Kidney (tissue), 14 donors: ENCODE data around the gene HNRNPLL. TPM values are rescaled to one million over a fixed set of nuclear protein-coding genes. Genes with fewer than 3 reads are reported as not detected.

Experiments
- DNase-seq, 5 donors: peaks; one replicate each; pipeline ENCODE4 v3.0.0-alpha.2; 2013 to 2020
- FAIRE-seq: peaks from 2 replicates; lab custom pipeline; 2012; peaks lifted over from hg19 to GRCh38; lab: Jason Lieb, UNC
- H3K27ac ChIP-seq, 2 donors: one replicate each; pipeline ENCODE4 v1.7.0; 2013; ENCODE audit warnings: low read depth in 2 of 2, low read length in 2 of 2, inconsistent platforms in 1 of 2
- H3K27me3 ChIP-seq: one replicate; pipeline ENCODE4 v1.7.1; 2013; ENCODE audit warnings: low read length, inconsistent platforms; ENCODE audit not compliant: control insufficient read depth, insufficient read depth
- H3K36me3 ChIP-seq, 3 donors: one replicate each; pipeline versions ENCODE4 v1.7.0 to v1.7.1; 2013; ENCODE audit warnings: low read length in 3 of 3, control low read depth in 1 of 3, inconsistent platforms in 1 of 3; ENCODE audit not compliant: insufficient read depth in 3 of 3, control insufficient read depth in 2 of 3
- H3K4me1 ChIP-seq, 3 donors: one replicate each; pipeline versions ENCODE4 v1.7.0 to v1.7.1; 2013; ENCODE audit warnings: low read length in 3 of 3, inconsistent platforms in 1 of 3, low read depth in 1 of 3; ENCODE audit not compliant: control insufficient read depth in 2 of 3, insufficient read depth in 2 of 3
- H3K4me3 ChIP-seq, 3 donors: one replicate each; pipeline versions ENCODE4 v1.7.0 to v1.8.1; 2013; ENCODE audit warnings: low read length in 3 of 3, control low read depth in 1 of 3, inconsistent platforms in 1 of 3
- H3K9ac ChIP-seq, 3 donors: one replicate each; pipeline versions ENCODE4 v1.7.0 to v1.7.1; 2013; ENCODE audit warnings: low read length in 3 of 3, control low read depth in 1 of 3, inconsistent platforms in 1 of 3
- H3K9me3 ChIP-seq, 3 donors: one replicate each; pipeline versions ENCODE4 v1.7.0 to v1.7.1; 2013; ENCODE audit warnings: low read length in 3 of 3, control low read depth in 1 of 3, inconsistent platforms in 1 of 3; ENCODE audit not compliant: control insufficient read depth in 2 of 3, insufficient read depth in 1 of 3
- intact Hi-C: fragments of 100-400 bp; cut with DNase I; formaldehyde crosslinking; loops from one replicate; pipeline ENCODE4 v1.11.1; 2022
- polyA plus RNA-seq: library from polyadenylated mRNA; stranded (reverse); fragments of 350-450 nt; fragmentation: Illumina TruSeq; extraction: RNeasy Lipid Tissue Mini Kit (QIAGEN cat#74804); gene quantifications from one replicate; pipeline ENCODE4 v1.2.3, GENCODE V29; 2014; ENCODE audit warnings: low read depth, low replicate concordance; ENCODE audit not compliant: insufficient read depth
- total RNA-seq: library from RNA; stranded (reverse); fragmentation: NEBNext Ultra II Directional; extraction: Animal tissue kit (Norgen Biotek cat#: 25700); gene quantifications from one replicate; pipeline ENCODE4 v1.2.1, GENCODE V29; 2021
- TF ChIP-seq, protein P1 (sequence below): IDR thresholded peaks from 3 replicates; pipeline ENCODE4 v1.5.1; 2012; ENCODE audit warnings: mild to moderate bottlenecking, moderate library complexity, borderline replicate concordance; ENCODE audit not compliant: insufficient read depth; ENCODE audit errors: extremely low read depth
- donor health status: control.
- donor health status: control.
- donor health status: control.
- donor health status: control.
- donor health status: control.
- donor health status: DM: yes; HTN: yes; CAD: no.
- donor health status: Normal renal cell carcinoma (clear cell type).

The HNRNPLL gene
- total and polyA plus RNA-seq, 2 donors from 2014 or later = 15.5 to 51.0 TPM

DNA sequence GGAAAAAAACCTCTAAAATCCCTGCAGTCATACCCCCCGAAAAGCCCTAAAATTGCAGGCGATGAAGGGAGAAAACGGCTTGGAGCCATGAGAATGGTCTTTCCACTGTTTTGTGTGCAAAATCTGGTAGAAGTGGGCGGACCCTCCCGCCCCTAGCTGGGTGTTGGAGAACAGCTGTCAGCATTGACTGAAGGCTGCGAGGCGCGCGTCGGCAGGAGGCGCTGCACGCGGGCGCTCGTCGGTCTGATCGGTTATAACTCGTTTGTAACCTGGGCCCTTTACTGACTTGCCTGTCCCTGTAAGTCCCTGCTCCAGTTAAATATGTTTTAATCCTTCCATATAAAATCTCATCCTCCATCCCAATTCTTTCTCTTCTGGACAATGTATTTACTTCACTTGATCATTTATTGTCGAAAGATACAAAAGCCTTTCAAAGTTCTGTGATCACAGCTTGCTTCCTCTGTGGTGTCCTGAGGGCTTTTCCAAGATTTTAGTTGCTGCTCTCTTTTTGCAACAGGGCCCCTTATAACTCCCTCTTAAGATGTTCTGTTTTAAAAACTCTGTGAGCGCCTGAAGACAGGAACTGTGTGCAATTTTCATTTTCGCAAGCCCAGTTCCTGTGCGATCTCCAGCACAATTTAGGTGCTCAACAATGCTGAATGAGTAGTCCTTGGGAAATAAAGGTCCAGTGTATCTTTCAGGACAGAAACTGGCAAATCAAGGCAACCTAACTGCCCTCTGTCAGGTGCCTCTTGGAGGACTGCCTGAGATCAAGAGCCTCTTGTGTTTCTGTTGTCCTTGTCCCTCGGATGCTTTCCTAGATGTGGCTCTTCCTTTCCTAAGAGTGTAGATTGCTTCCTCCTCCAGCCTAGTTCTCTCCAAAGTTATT, 918 bp upstream of the HNRNPLL start:
- Histone ChIP-seq H3K4me3 (peak overlapping the region; percentile 40 to 80 (median 75)), H3K9me3 (no peaks in the 10 kb centered on the region), H3K9ac (peak overlapping the region; percentile 11 to 46 (median 42)), H3K36me3 (no peaks in the 10 kb centered on the region), H3K27ac (peak overlapping the region; percentile 11 to 94), H3K27me3 (no peaks in the 10 kb centered on the region), H3K4me1 (peaks cover 2 to 20% (median 7%) of the 10 kb centered on the region in 3 donors)
- intact Hi-C loops = no loop called here
- DNase-seq (peak; percentile 88 to 95 (median 94)), FAIRE-seq (no peak)
- TF ChIP-seq, protein P1, sequence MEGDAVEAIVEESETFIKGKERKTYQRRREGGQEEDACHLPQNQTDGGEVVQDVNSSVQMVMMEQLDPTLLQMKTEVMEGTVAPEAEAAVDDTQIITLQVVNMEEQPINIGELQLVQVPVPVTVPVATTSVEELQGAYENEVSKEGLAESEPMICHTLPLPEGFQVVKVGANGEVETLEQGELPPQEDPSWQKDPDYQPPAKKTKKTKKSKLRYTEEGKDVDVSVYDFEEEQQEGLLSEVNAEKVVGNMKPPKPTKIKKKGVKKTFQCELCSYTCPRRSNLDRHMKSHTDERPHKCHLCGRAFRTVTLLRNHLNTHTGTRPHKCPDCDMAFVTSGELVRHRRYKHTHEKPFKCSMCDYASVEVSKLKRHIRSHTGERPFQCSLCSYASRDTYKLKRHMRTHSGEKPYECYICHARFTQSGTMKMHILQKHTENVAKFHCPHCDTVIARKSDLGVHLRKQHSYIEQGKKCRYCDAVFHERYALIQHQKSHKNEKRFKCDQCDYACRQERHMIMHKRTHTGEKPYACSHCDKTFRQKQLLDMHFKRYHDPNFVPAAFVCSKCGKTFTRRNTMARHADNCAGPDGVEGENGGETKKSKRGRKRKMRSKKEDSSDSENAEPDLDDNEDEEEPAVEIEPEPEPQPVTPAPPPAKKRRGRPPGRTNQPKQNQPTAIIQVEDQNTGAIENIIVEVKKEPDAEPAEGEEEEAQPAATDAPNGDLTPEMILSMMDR = peak; percentile 93

DNA sequence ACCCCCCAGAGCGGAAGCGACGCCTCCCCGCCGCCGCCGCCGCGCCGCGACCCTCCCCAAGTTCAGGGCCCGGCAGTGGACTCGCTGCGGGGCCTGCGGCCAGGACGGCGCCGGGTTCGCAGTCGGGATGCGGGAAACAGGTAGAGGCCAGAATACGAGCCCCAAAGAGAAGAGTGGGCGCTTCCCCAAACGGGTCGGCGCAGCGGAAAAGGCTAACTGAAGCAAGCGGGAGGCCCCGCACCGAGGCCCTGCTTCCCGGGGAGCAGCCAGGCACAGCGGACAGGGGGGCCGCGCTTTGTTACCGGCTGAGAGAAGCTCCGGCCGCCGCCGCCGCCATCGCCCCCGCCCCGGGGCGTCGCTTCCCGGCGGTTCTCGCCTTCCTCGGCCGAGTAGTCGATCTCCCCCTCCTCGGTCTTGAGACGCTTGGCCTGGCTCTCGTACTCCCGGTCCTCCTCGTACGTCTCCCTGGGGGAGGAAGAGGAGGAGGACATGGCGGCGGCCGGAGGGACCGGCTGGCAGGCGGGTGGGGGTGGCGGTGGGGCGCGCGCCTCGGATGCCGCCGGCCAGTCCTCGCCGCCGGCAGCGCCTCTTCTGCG, 494 bp downstream of the HNRNPLL start:
- Histone ChIP-seq H3K36me3 (no peaks in the 10 kb centered on the region), H3K4me1 (peaks cover 4 to 26% (median 7%) of the 10 kb centered on the region in 3 donors), H3K4me3 (peak overlapping the region; percentile 51 to 79 (median 56)), H3K9me3 (no peaks in the 10 kb centered on the region), H3K27me3 (no peaks in the 10 kb centered on the region), H3K27ac (peak overlapping the region; percentile 94 to 97), H3K9ac (peak overlapping the region in 2 of 3 donors; percentile 67 to 84)
- TF ChIP-seq, protein P1 = no peak
- intact Hi-C loops = no loop called here
- no peak for FAIRE-seq
- peak; percentile 59 to 84 (median 74) for DNase-seq

DNA sequence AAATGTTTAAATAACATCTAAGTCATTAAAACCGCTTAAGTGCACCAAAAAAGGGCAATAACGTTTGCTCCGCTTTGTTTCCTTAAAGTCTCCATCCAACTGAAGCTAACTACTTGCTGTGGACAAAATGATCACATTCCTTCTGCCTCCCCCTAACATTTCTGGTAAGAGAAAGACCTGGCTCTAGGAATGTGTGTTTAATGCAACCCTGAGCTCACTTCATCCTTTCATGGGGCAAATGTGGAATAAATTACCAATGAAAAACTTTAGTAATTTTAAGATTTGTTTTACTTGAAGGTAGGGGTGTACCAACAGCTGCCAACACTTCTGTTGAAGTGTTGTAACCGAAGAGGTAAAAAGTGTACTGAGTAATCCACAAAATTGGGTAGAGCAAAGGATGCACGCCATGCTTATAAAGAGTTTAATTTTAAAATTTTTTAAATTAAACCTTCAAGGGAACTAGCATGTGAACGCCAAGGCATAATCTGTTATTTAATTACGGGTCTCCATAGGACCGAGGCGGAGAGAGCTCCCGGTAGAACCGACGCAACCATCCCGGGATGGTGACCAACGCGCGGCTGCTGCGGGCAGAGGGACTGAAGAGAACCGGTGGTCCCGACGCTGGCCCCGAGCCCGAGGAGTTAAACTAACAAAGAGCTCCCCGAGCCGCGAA, 1.1 kb downstream of the HNRNPLL start:
- no peaks in the 10 kb centered on the region for H3K36me3 ChIP-seq
- no peaks in the 10 kb centered on the region for H3K9me3 ChIP-seq
- no peaks in the 10 kb centered on the region for H3K27me3 ChIP-seq
- peak overlapping the region; percentile 61 to 90 (median 84) for H3K9ac ChIP-seq
- FAIRE-seq (no peak), DNase-seq (peak in 2 of 5 donors; percentile 87 to 88)
- TF ChIP-seq, protein P1 = no peak
- peak overlapping the region; percentile 94 to 97 for H3K27ac ChIP-seq
- peaks cover 4 to 26% (median 7%) of the 10 kb centered on the region in 3 donors for H3K4me1 ChIP-seq
- H3K4me3 ChIP-seq = peak overlapping the region; percentile 56 to 92 (median 79)
- intact Hi-C loops = no loop called here
